ENCODE measurements around the gene ETNK1.
A peak's percentile ranks its signal among the peaks of the same experiment; 100 is the strongest.

ETNK1 gene

DNA sequence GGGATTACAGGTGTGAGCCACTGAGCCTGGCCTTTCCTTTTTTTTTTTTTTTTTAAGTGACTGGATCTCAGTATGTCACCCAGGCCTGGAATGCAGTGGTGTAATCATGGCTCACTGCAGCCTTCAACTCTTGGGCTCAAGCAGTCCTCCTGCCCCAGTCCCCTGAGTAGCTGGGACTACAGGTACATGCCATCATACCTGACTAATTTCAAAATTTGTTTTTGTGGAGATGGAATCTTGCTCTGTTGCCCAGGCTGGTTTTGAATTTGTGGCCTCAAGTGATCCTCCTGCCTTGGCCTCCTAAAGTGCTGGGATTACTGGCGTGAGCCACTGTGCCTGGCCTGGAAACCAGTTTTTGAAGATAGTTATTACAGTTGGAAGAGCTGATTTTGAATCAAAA is 37.4 kb downstream of the ETNK1 start:
- H3K4me3 ChIP-seq (replicated peaks; ENCODE audit: low read depth, low read length): no peak overlapping the region
- TF ChIP-seq CTCF (IDR thresholded peaks at IDR 0.05; ENCODE audit: low read depth, low read length, missing control alignments): no peak
- no peak for DNase-seq (ENCODE audit: extremely low read depth, low read depth)

DNA sequence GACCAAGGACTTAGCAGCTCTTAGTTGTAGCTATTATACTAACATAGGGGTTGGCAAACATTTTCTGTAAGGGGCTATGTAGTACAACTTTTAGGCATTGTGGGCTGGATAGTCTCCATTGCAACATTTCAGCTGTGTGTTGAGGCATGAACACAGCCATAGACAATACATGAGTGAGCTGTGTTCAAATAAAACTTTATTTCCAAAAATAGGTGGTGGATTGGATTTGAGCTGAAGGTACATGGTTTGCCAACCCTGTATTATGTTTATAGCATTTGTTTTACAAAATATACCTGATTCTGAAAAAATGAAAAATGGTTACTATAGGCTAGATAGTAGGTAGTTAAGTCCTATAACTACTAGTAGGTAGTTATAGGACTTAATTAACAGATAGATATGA is 40.5 kb downstream of the ETNK1 start:
- DNase-seq (ENCODE audit: extremely low read depth, low read depth): no peak
- no peak overlapping the region for H3K4me3 ChIP-seq (replicated peaks; ENCODE audit: low read depth, low read length)
- no peak for TF ChIP-seq CTCF (IDR thresholded peaks at IDR 0.05; ENCODE audit: low read depth, low read length, missing control alignments)

- no peak for TF ChIP-seq CTCF (IDR thresholded peaks at IDR 0.05; ENCODE audit: low read depth, low read length, missing control alignments)
- DNase-seq (ENCODE audit: extremely low read depth, low read depth): no peak
- no peak overlapping the region for H3K4me3 ChIP-seq (replicated peaks; ENCODE audit: low read depth, low read length)
These were observed 42.2 kb downstream of the ETNK1 start for GRCh38 chr12:22667122-22667521.

DNA sequence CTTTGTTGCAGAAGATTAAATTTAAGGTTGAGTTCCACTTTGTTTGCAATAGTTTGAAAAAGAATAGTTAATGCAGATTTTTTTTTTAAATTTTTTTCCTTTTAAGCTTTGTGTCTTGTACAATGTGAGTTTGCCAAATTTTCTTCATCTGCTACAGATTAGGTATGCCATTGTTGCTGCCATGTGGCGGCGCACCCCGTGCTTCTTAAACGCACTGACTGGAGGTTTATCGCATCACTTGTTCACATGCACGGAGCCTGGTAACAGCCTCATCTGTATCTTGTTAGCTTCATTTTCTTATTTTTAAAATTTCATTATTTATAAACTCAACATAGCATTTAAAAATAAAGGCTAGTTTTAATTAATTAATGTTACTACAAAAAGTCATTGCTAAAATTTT is 43.5 kb downstream of the ETNK1 start:
- no peak overlapping the region for H3K4me3 ChIP-seq (replicated peaks; ENCODE audit: low read depth, low read length)

DNA sequence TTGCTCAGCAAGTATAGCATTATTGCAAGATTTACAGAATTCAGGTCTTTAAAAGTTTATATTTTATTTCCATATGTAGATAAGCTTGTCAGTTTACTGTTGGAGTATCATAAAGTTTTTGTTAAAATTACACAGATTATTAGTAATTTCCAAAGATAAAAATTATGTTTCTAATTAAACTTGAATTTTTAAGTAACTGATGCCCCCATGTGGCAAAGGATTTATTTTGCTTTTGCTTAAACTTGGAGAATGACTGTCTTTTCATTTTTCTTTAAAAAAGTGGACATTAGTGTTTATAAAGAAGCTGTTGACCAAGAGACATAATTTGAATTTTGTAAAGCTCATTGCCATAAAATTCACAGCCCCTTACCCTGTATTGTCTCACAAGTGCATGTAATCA is 45.8 kb downstream of the ETNK1 start:
- no peak for DNase-seq (ENCODE audit: extremely low read depth, low read depth)

More for the DNA sequence above, 43.5 kb downstream of the ETNK1 start:
- no peak for TF ChIP-seq CTCF (IDR thresholded peaks at IDR 0.05; ENCODE audit: low read depth, low read length, missing control alignments)
- DNase-seq (ENCODE audit: extremely low read depth, low read depth): no peak

DNA sequence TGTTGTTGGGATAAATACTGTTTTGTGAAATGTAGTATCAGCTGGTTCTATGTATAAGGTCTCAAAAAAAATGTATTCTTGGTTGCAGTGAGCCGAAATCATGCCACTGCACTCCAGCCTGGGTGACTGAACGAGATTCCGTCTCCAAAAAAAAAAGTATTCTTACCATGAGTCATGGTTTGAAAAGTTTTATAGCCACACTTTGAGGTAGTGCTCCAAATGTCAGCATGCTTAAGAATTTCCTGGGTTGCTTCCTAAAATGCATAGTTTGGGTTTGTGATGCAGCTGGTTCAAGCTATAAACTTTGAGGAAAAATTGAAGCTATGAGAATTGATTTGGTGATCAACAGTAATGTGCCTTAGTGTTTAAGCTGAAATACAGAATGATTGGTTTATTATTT is 48.0 kb downstream of the ETNK1 start:
- DNase-seq (ENCODE audit: extremely low read depth, low read depth): peak; percentile 51
- TF ChIP-seq CTCF (IDR thresholded peaks at IDR 0.05; ENCODE audit: low read depth, low read length, missing control alignments): no peak
- no peak overlapping the region for H3K4me3 ChIP-seq (replicated peaks; ENCODE audit: low read depth, low read length)

More for the DNA sequence above, 45.8 kb downstream of the ETNK1 start:
- peak; percentile 6 for TF ChIP-seq CTCF (IDR thresholded peaks at IDR 0.05; ENCODE audit: low read depth, low read length, missing control alignments)
- no peak overlapping the region for H3K4me3 ChIP-seq (replicated peaks; ENCODE audit: low read depth, low read length)
